SK-N-SH (cell line): ENCODE results near the gene SIK2. TPM values are rescaled to one million over a fixed set of nuclear protein-coding genes. Genes with fewer than 3 reads are reported as not detected.

Experiments used
- CTCF ChIA-PET: fragments of 300-600, 350-600 bp; formaldehyde crosslinking; extraction: SDS; loops from one replicate; lab custom pipeline; 2021; lab: Yijun Ruan, JAX
- POLR2A ChIA-PET: fragments of 350-600 bp; sonication (Branson Sonifier 250); formaldehyde crosslinking; extraction: SDS; loops from one replicate; lab custom pipeline; 2020; ENCODE audit warnings: antibody characterized with exemption, inconsistent platforms; lab: Yijun Ruan, JAX
- DNase-seq: peaks from one replicate; pipeline ENCODE4 v3.0.0; 2012
- H2AFZ ChIP-seq: fragments of 200-600 bp; sonication (generic); 2 replicates; pipeline ENCODE4 v1.8.1; 2016; ENCODE audit warnings: antibody characterized with exemption, mild to moderate bottlenecking, low read depth
- H3F3A ChIP-seq: fragments of 200-600 bp; sonication (generic); replicated peaks from 2 replicates; pipeline ENCODE3; 2016; ENCODE audit warnings: antibody characterized with exemption, mild to moderate bottlenecking; ENCODE audit not compliant: insufficient read depth
- H3K27ac ChIP-seq, 2 experiments: fragments of 200-500 bp in 1 of 2; fragments of 200-600 bp in 1 of 2; sonication (Bioruptor generic) in 1 of 2; sonication (generic), shearing (Covaris generic) in 1 of 2; 2 replicates each; pipeline versions ENCODE4 v1.5.1 to v1.6.1; 2014 to 2016; ENCODE audit warnings: low read depth in 2 of 2, inconsistent platforms in 1 of 2, low read length in 1 of 2, mild to moderate bottlenecking in 1 of 2, mixed read lengths in 1 of 2
- H3K27me3 ChIP-seq: fragments of 200-600 bp; sonication (generic), shearing (Covaris generic); 2 replicates; pipeline ENCODE4 v1.6.1; 2016; ENCODE audit warnings: mixed run types; ENCODE audit not compliant: insufficient read depth
- H3K36me3 ChIP-seq, 2 experiments: fragments of 200-500 bp in 1 of 2; fragments of 200-600 bp in 1 of 2; sonication (Bioruptor generic) in 1 of 2; sonication (generic) in 1 of 2; replicated peaks in 1 of 2; 2 replicates each; pipeline versions ENCODE3 to v1.5.1; 2014 to 2016; ENCODE audit warnings: low read length in 1 of 2, mild to moderate bottlenecking in 1 of 2; ENCODE audit not compliant: insufficient read depth in 2 of 2, control insufficient read depth in 1 of 2
- H3K4me1 ChIP-seq, 2 experiments: fragments of 200-500 bp in 1 of 2; fragments of 200-600 bp in 1 of 2; sonication (Bioruptor generic) in 1 of 2; sonication (generic), shearing (Covaris generic) in 1 of 2; 2 replicates each; pipeline versions ENCODE4 v1.5.1 to v1.6.1; 2014 to 2016; ENCODE audit warnings: low read depth in 1 of 2, low read length in 1 of 2, mixed run types in 1 of 2; ENCODE audit not compliant: insufficient read depth in 2 of 2, control insufficient read depth in 1 of 2
- H3K4me2 ChIP-seq: fragments of 200-600 bp; sonication (generic), shearing (Covaris generic); 2 replicates; pipeline ENCODE4 v1.6.1; 2017; ENCODE audit warnings: mixed run types
- H3K4me3 ChIP-seq, 2 experiments: fragments of 200-500 bp in 1 of 2; fragments of 200-600 bp in 1 of 2; sonication (Bioruptor generic) in 1 of 2; sonication (generic), shearing (Covaris generic) in 1 of 2; 2 replicates each; pipeline versions ENCODE4 v1.5.1 to v1.8.1; 2014 to 2016; ENCODE audit warnings: low read depth in 2 of 2, inconsistent platforms in 1 of 2, low read length in 1 of 2, mild to moderate bottlenecking in 1 of 2, mixed read lengths in 1 of 2, moderate library complexity in 1 of 2
- H3K79me2 ChIP-seq: fragments of 200-600 bp; sonication (generic); 2 replicates; pipeline ENCODE4 v1.8.1; 2017; ENCODE audit warnings: mild to moderate bottlenecking; ENCODE audit not compliant: insufficient read depth
- H3K9ac ChIP-seq: fragments of 200-600 bp; sonication (generic); 2 replicates; pipeline ENCODE4 v1.6.1; 2017; ENCODE audit warnings: mixed run types
- H3K9me2 ChIP-seq: fragments of 200-600 bp; sonication (generic); 2 replicates; pipeline ENCODE4 v1.6.1; 2017; ENCODE audit warnings: mixed run types
- H3K9me3 ChIP-seq: fragments of 200-600 bp; sonication (generic); 2 replicates; pipeline ENCODE4 v1.6.1; 2017; ENCODE audit warnings: mixed run types, mild to moderate bottlenecking, moderate library complexity
- H4K20me1 ChIP-seq: fragments of 200-600 bp; sonication (generic); 2 replicates; pipeline ENCODE4 v1.6.1; 2017; ENCODE audit warnings: mild to moderate bottlenecking, mixed run types; ENCODE audit not compliant: insufficient read depth
- ELF1 ChIP-seq: IDR thresholded peaks from 2 replicates; pipeline ENCODE4 v1.4.0; 2012
- FOSL2 ChIP-seq: IDR thresholded peaks from 2 replicates; pipeline ENCODE4 v1.4.0; 2012; ENCODE audit warnings: low read depth, mild to moderate bottlenecking, moderate library complexity, borderline replicate concordance
- FOXJ3 ChIP-seq: sonication (generic); formaldehyde crosslinking; IDR thresholded peaks from 2 replicates; pipeline ENCODE4 v1.5.1; 2020; ENCODE audit warnings: mild to moderate bottlenecking, missing genetic modification reagents
- FOXM1 ChIP-seq: IDR thresholded peaks from 2 replicates; pipeline ENCODE4 v1.4.0; 2012; ENCODE audit warnings: low read depth, mild to moderate bottlenecking
- GABPA ChIP-seq: IDR thresholded peaks from 2 replicates; pipeline ENCODE4 v1.4.0; 2012; ENCODE audit warnings: low read depth, mild to moderate bottlenecking
- JUND ChIP-seq: IDR thresholded peaks from 2 replicates; pipeline ENCODE4 v1.4.0; 2012
- MXI1 ChIP-seq: IDR thresholded peaks from 2 replicates; pipeline ENCODE4 v1.6.1; 2012; ENCODE audit warnings: mild to moderate bottlenecking, low read depth, low read length, improper control_type of control experiment
- NRF1 ChIP-seq: IDR thresholded peaks from 2 replicates; pipeline ENCODE4 v1.6.1; 2012; ENCODE audit warnings: low read depth, mild to moderate bottlenecking, low read length
- POLR2AphosphoS5 ChIP-seq: IDR thresholded peaks from 2 replicates; pipeline ENCODE4 v1.6.1; 2012; ENCODE audit warnings: low read depth, low read length
- RCOR1 ChIP-seq: fragments of 150-350 bp; IDR thresholded peaks from 2 replicates; pipeline ENCODE4 v1.6.1; 2017; ENCODE audit warnings: antibody characterized with exemption, low read length
- RFX5 ChIP-seq: IDR thresholded peaks from 2 replicates; pipeline ENCODE4 v1.6.1; 2012; ENCODE audit warnings: mild to moderate bottlenecking, improper control_type of control experiment, low read length
- RXRA ChIP-seq: IDR thresholded peaks from 2 replicates; pipeline ENCODE4 v1.4.0; 2012; ENCODE audit warnings: low read depth, mild to moderate bottlenecking, borderline replicate concordance
- SIN3A ChIP-seq: IDR thresholded peaks from 2 replicates; pipeline ENCODE4 v1.6.1; 2012; ENCODE audit warnings: low read depth, mild to moderate bottlenecking, low read length, moderate library complexity, borderline replicate concordance
- TAF1 ChIP-seq: IDR thresholded peaks from 2 replicates; pipeline ENCODE4 v1.6.1; 2012; ENCODE audit warnings: low read depth, mild to moderate bottlenecking, low read length, moderate library complexity, borderline replicate concordance
- YY1 ChIP-seq: IDR thresholded peaks from 2 replicates; pipeline ENCODE4 v1.4.0; 2012; ENCODE audit warnings: low read depth, mild to moderate bottlenecking
- WGBS: methylation state at CpG from one replicate; pipeline ENCODE4 v1.1.6; 2017; ENCODE audit warnings: low lambda C conversion rate; 5-methylcytosine and 5-hydroxymethylcytosine counted together
- polyA plus RNA-seq, 3 experiments: library from polyadenylated mRNA; depleted of rRNA; stranded (reverse); fragments of >200 nt; gene quantifications; 2 replicates each; pipeline ENCODE4 v1.2.3, GENCODE V29; 2012
- TF ChIP-seq, protein P1 (sequence below): fragments of 150-350 bp; IDR thresholded peaks from 2 replicates; pipeline ENCODE4 v1.6.1; 2016; ENCODE audit warnings: mild to moderate bottlenecking, low read depth, low read length
- TF ChIP-seq, protein P2 (sequence below): IDR thresholded peaks from 2 replicates; pipeline ENCODE4 v1.4.0; 2012; ENCODE audit warnings: low read depth, borderline replicate concordance
- TF ChIP-seq, protein P3 (sequence below): fragments of 200-600 bp; sonication (generic); IDR thresholded peaks from 2 replicates; pipeline ENCODE4 v1.6.1; 2017; ENCODE audit warnings: antibody characterized with exemption, mild to moderate bottlenecking, moderate library complexity
- TF ChIP-seq, protein P4 (sequence below): IDR thresholded peaks from 2 replicates; pipeline ENCODE4 v1.6.1; 2012; ENCODE audit warnings: mild to moderate bottlenecking, low read depth, low read length, moderate library complexity

Gene SIK2
- polyA plus RNA-seq, 1 of the 3 experiments (the other 2 are of a cell fraction) = 8.9 TPM

DNA sequence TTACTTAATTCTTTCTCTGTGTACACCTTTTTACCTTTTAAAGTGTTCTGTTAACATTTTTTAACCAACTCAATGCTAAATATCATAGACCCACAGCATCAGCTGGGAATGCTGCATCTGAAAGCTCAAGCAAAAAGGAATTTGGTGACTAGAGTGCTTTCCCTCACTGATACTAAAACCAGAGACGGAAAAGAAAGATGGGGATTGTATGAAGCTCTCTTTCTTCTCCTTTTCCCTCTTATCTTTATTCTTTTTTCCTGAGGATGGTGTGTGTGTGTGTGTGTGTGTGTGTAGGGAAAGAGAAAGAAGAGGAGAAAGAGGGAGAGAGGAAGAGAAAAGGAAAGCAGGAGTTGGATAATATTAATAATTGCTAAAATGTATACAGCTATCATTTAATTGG lies 4.1 kb upstream of the SIK2 start:
- H3K9me3 ChIP-seq = peaks cover 5% of the 10 kb centered on the region; the same call in 1 of the 2 replicates
- peak overlapping the region; percentile 79; the same call in 1 of the 2 replicates for H2AFZ ChIP-seq
- DNase-seq = no peak
- H3K9ac ChIP-seq = no peak overlapping the region
- H3K4me1 ChIP-seq = peaks cover 6% of the 10 kb centered on the region in 2 experiments; a peak in 3 of 4 replicates
- H4K20me1 ChIP-seq = peaks cover under 1% of the 10 kb centered on the region; the same call in 1 of the 2 replicates
- CTCF ChIA-PET = interaction anchor here (0.5 to 7.0 kb wide), 7 partner anchors 11 to 243 kb away, joined by 3 to 39 read pairs (median 3); no protein-coding TSS in a partner anchor
- peaks cover 12% of the 10 kb centered on the region for H3F3A ChIP-seq
- H3K27me3 ChIP-seq = no peaks in the 10 kb centered on the region
- peaks cover 5% of the 10 kb centered on the region; the same call in 1 of the 2 replicates for H3K79me2 ChIP-seq
- no peak overlapping the region for H3K4me3 ChIP-seq
- POLR2A ChIA-PET = no interaction called here
- peaks cover 0 to 9% of the 10 kb centered on the region in 2 experiments for H3K36me3 ChIP-seq
- no peak for TF ChIP-seq RXRA
- TF ChIP-seq RFX5 = no peak
- TF ChIP-seq NRF1 = no peak
- TF ChIP-seq SIN3A = no peak
- no peak for TF ChIP-seq JUND
- TF ChIP-seq, protein P1, sequence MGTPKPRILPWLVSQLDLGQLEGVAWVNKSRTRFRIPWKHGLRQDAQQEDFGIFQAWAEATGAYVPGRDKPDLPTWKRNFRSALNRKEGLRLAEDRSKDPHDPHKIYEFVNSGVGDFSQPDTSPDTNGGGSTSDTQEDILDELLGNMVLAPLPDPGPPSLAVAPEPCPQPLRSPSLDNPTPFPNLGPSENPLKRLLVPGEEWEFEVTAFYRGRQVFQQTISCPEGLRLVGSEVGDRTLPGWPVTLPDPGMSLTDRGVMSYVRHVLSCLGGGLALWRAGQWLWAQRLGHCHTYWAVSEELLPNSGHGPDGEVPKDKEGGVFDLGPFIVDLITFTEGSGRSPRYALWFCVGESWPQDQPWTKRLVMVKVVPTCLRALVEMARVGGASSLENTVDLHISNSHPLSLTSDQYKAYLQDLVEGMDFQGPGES = no peak
- TF ChIP-seq MXI1 = no peak
- no peak for TF ChIP-seq FOXM1
- TF ChIP-seq ELF1 = no peak
- TF ChIP-seq TAF1 = no peak
- TF ChIP-seq GABPA = no peak
- TF ChIP-seq FOXJ3 (CRISPR knock-in tag) = no peak
- TF ChIP-seq POLR2AphosphoS5 = no peak
- no peak for TF ChIP-seq RCOR1
- TF ChIP-seq, protein P2, sequence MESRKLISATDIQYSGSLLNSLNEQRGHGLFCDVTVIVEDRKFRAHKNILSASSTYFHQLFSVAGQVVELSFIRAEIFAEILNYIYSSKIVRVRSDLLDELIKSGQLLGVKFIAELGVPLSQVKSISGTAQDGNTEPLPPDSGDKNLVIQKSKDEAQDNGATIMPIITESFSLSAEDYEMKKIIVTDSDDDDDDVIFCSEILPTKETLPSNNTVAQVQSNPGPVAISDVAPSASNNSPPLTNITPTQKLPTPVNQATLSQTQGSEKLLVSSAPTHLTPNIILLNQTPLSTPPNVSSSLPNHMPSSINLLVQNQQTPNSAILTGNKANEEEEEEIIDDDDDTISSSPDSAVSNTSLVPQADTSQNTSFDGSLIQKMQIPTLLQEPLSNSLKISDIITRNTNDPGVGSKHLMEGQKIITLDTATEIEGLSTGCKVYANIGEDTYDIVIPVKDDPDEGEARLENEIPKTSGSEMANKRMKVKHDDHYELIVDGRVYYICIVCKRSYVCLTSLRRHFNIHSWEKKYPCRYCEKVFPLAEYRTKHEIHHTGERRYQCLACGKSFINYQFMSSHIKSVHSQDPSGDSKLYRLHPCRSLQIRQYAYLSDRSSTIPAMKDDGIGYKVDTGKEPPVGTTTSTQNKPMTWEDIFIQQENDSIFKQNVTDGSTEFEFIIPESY = no peak
- TF ChIP-seq FOSL2 = no peak
- no peak for TF ChIP-seq YY1
- TF ChIP-seq, protein P3, sequence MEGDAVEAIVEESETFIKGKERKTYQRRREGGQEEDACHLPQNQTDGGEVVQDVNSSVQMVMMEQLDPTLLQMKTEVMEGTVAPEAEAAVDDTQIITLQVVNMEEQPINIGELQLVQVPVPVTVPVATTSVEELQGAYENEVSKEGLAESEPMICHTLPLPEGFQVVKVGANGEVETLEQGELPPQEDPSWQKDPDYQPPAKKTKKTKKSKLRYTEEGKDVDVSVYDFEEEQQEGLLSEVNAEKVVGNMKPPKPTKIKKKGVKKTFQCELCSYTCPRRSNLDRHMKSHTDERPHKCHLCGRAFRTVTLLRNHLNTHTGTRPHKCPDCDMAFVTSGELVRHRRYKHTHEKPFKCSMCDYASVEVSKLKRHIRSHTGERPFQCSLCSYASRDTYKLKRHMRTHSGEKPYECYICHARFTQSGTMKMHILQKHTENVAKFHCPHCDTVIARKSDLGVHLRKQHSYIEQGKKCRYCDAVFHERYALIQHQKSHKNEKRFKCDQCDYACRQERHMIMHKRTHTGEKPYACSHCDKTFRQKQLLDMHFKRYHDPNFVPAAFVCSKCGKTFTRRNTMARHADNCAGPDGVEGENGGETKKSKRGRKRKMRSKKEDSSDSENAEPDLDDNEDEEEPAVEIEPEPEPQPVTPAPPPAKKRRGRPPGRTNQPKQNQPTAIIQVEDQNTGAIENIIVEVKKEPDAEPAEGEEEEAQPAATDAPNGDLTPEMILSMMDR = no peak
- TF ChIP-seq, protein P4, sequence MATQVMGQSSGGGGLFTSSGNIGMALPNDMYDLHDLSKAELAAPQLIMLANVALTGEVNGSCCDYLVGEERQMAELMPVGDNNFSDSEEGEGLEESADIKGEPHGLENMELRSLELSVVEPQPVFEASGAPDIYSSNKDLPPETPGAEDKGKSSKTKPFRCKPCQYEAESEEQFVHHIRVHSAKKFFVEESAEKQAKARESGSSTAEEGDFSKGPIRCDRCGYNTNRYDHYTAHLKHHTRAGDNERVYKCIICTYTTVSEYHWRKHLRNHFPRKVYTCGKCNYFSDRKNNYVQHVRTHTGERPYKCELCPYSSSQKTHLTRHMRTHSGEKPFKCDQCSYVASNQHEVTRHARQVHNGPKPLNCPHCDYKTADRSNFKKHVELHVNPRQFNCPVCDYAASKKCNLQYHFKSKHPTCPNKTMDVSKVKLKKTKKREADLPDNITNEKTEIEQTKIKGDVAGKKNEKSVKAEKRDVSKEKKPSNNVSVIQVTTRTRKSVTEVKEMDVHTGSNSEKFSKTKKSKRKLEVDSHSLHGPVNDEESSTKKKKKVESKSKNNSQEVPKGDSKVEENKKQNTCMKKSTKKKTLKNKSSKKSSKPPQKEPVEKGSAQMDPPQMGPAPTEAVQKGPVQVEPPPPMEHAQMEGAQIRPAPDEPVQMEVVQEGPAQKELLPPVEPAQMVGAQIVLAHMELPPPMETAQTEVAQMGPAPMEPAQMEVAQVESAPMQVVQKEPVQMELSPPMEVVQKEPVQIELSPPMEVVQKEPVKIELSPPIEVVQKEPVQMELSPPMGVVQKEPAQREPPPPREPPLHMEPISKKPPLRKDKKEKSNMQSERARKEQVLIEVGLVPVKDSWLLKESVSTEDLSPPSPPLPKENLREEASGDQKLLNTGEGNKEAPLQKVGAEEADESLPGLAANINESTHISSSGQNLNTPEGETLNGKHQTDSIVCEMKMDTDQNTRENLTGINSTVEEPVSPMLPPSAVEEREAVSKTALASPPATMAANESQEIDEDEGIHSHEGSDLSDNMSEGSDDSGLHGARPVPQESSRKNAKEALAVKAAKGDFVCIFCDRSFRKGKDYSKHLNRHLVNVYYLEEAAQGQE = no peak
- no peak overlapping the region for H3K27ac ChIP-seq
- no peaks in the 10 kb centered on the region for H3K9me2 ChIP-seq
- no peak overlapping the region for H3K4me2 ChIP-seq
- WGBS = 76% methylated on average over 1 of the region's 1 CpG
